ENCODE results near the gene NBAS. TPM values are rescaled to one million over a fixed set of nuclear protein-coding genes. Genes with fewer than 3 reads are reported as not detected.

The NBAS gene
- total RNA-seq, 2 experiments from 2014 or later: 24.3 to 25.5 TPM

DNA sequence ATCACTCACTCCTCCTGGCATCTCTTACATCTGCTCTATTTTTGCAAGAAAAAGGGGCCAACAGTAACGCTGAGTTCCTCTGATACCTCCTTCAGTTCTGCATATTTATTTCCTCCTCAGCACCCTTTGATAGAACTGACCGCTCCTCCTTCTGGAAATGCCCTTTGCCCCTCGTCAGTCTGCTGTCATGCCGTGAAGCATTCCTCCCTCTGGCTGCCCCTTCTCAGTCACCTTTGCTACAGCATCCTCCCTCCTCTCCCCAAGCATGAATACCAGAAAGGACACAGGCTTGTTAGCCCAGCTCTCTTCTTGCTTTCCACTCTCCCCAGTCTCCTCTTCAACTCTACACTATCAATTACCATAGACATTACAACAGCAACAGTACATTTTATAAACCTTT is 135.4 kb downstream of the NBAS start:
- no peak overlapping the region for H3K27ac ChIP-seq (ENCODE audit: low read depth in 1 of 2, low read length in 2 of 2)
- peaks cover 12% of the 10 kb centered on the region for H3K36me3 ChIP-seq (ENCODE audit: insufficient read depth, low read length)
- H3K36me3 Mint-ChIP-seq (ENCODE audit: low read depth): peaks cover 45% of the 10 kb centered on the region
- ChIA-PET POLR2A (no interaction called here), CTCF (no interaction called here)
- H3K4me1 ChIP-seq (ENCODE audit: insufficient read depth, low read length): no peaks in the 10 kb centered on the region
- ATAC-seq (ENCODE audit: poor library complexity): no peak
- H3K4me3 Mint-ChIP-seq: no peak overlapping the region
- intact Hi-C loops (cut with DNase I, micrococcal nuclease): no loop called here
- H3K27ac Mint-ChIP-seq: no peak overlapping the region
- H3K27me3 Mint-ChIP-seq: no peaks in the 10 kb centered on the region
- H3K9me3 Mint-ChIP-seq: no peaks in the 10 kb centered on the region
- no peaks in the 10 kb centered on the region for H3K27me3 ChIP-seq (ENCODE audit: control insufficient read depth in 1 of 2, insufficient read depth in 2 of 2, low read length in 2 of 2)
- TF ChIP-seq, protein P1, sequence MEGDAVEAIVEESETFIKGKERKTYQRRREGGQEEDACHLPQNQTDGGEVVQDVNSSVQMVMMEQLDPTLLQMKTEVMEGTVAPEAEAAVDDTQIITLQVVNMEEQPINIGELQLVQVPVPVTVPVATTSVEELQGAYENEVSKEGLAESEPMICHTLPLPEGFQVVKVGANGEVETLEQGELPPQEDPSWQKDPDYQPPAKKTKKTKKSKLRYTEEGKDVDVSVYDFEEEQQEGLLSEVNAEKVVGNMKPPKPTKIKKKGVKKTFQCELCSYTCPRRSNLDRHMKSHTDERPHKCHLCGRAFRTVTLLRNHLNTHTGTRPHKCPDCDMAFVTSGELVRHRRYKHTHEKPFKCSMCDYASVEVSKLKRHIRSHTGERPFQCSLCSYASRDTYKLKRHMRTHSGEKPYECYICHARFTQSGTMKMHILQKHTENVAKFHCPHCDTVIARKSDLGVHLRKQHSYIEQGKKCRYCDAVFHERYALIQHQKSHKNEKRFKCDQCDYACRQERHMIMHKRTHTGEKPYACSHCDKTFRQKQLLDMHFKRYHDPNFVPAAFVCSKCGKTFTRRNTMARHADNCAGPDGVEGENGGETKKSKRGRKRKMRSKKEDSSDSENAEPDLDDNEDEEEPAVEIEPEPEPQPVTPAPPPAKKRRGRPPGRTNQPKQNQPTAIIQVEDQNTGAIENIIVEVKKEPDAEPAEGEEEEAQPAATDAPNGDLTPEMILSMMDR (IDR thresholded peaks at IDR 0.05): no peak
- DNase-seq: no peak
- H3K9me3 ChIP-seq (ENCODE audit: control insufficient read depth in 1 of 2, insufficient read depth in 1 of 2, low read length in 2 of 2): no peaks in the 10 kb centered on the region
- no peak overlapping the region for H3K4me3 ChIP-seq (ENCODE audit: low read length)
- H3K4me1 Mint-ChIP-seq (ENCODE audit: low read depth): no peaks in the 10 kb centered on the region

DNA sequence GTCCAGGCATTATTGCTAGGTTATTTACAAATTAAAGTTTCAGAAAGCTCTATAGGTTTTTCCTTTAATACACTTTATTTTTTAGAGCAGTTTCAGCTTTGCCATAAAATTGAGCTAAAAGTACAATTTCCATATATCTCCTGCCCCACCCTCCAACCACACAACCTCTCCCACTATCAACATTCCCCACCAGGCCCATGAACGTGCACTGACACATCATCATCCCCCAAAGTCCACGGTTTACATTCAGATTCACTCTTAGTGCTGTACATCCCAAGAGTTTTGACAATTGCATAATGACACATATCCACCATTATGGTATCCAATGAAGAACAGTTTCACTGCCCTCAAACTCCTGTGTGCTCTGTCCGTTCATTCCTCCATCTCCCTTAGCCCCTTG is 139.4 kb downstream of the NBAS start:
- H3K27me3 ChIP-seq (ENCODE audit: control insufficient read depth in 1 of 2, insufficient read depth in 2 of 2, low read length in 2 of 2): no peaks in the 10 kb centered on the region
- intact Hi-C loops (cut with DNase I, micrococcal nuclease): no loop called here
- ChIA-PET POLR2A (no interaction called here), CTCF (interaction anchor here (0.7 kb wide), 1 partner anchor 120 kb away, joined by 3 read pairs; no protein-coding TSS in a partner anchor)
- Mint-ChIP-seq H3K27ac (no peak overlapping the region), H3K27me3 (no peaks in the 10 kb centered on the region), H3K9me3 (no peaks in the 10 kb centered on the region), H3K36me3 (ENCODE audit: low read depth) (peaks cover 72% of the 10 kb centered on the region), H3K4me3 (no peak overlapping the region), H3K4me1 (ENCODE audit: low read depth) (no peaks in the 10 kb centered on the region)
- H3K4me3 ChIP-seq (ENCODE audit: low read length): no peak overlapping the region
- peaks cover 13% of the 10 kb centered on the region for H3K36me3 ChIP-seq (ENCODE audit: insufficient read depth, low read length)
- no peaks in the 10 kb centered on the region for H3K4me1 ChIP-seq (ENCODE audit: insufficient read depth, low read length)
- H3K27ac ChIP-seq (ENCODE audit: low read depth in 1 of 2, low read length in 2 of 2): no peak overlapping the region
- TF ChIP-seq, protein P1 (IDR thresholded peaks at IDR 0.05): no peak
- H3K9me3 ChIP-seq (ENCODE audit: control insufficient read depth in 1 of 2, insufficient read depth in 1 of 2, low read length in 2 of 2): no peaks in the 10 kb centered on the region
- DNase-seq (no peak), ATAC-seq (ENCODE audit: poor library complexity) (no peak)

DNA sequence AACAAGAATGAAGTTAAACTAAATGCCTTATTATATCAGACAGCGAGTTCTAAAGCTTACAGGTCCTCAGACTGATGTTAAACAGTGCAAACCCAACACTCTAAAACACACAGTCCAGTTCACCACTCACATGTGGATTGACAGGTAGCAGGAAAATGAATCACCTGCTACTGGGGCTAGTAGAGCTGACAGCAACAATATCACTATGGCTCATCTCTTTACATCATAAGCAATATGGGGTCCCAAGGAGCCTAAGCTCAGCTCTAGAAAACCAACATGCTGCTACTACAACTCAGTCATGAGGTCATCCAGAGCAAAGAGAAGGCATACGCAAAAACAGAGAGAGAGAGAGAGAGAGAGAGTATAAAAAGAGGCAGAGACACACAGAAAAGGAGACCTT is 145.4 kb downstream of the NBAS start:
- no peak overlapping the region for H3K27ac Mint-ChIP-seq
- peaks cover 89% of the 10 kb centered on the region for H3K36me3 Mint-ChIP-seq (ENCODE audit: low read depth)
- no peak overlapping the region for H3K27ac ChIP-seq (ENCODE audit: low read depth in 1 of 2, low read length in 2 of 2)
- POLR2A ChIA-PET: no interaction called here
- no peaks in the 10 kb centered on the region for H3K4me1 Mint-ChIP-seq (ENCODE audit: low read depth)
- no peaks in the 10 kb centered on the region for H3K27me3 ChIP-seq (ENCODE audit: control insufficient read depth in 1 of 2, insufficient read depth in 2 of 2, low read length in 2 of 2)
- intact Hi-C loops (cut with DNase I, micrococcal nuclease): no loop called here
- no peak overlapping the region for H3K4me3 ChIP-seq (ENCODE audit: low read length)
- CTCF ChIA-PET: no interaction called here
- H3K4me1 ChIP-seq (ENCODE audit: insufficient read depth, low read length): no peaks in the 10 kb centered on the region
- DNase-seq: no peak
- no peaks in the 10 kb centered on the region for H3K9me3 ChIP-seq (ENCODE audit: control insufficient read depth in 1 of 2, insufficient read depth in 1 of 2, low read length in 2 of 2)
- H3K27me3 Mint-ChIP-seq: no peaks in the 10 kb centered on the region
- no peak overlapping the region for H3K4me3 Mint-ChIP-seq
- H3K9me3 Mint-ChIP-seq: no peaks in the 10 kb centered on the region
- H3K36me3 ChIP-seq (ENCODE audit: insufficient read depth, low read length): peaks cover 17% of the 10 kb centered on the region
- TF ChIP-seq, protein P1 (IDR thresholded peaks at IDR 0.05): no peak
- ATAC-seq (ENCODE audit: poor library complexity): no peak

Measured in CD4-positive, alpha-beta T cell (primary cell).